Heart left ventricle (tissue), 16 donors: Measurements from ENCODE around the gene NRN1L. TPM values are rescaled to one million over a fixed set of nuclear protein-coding genes. Genes with fewer than 3 reads are reported as not detected.
A peak's percentile ranks its signal among the peaks of the same experiment; 100 is the strongest.
"Not testable (repeated sequence)": the region's sequence is repeated elsewhere in the genome, so short reads cannot be mapped to it uniquely, and the experiment has no call there.

Experiments used
- ATAC-seq, 4 donors: fragments of 200-7000 bp; cut with Tn5 transposase; one replicate each; pipeline ENCODE4 v1.9.1; 2020 to 2022; ENCODE audit warnings: moderate library complexity in 4 of 4, mild to moderate bottlenecking in 3 of 4, moderate number of reproducible peaks in 1 of 4
- DNase-seq, 5 donors: peaks; one replicate each; pipeline ENCODE4 v3.0.0-alpha.2; 2020
- H3K27ac ChIP-seq, 12 donors: fragments of 200-600 bp; sonication (generic) in 4 of 12; one replicate each; pipeline versions ENCODE4 v1.5.0 to v1.8.0; 2016 to 2022; ENCODE audit warnings: mild to moderate bottlenecking in 2 of 12
- H3K27me3 ChIP-seq, 9 donors: fragments of 200-600 bp; sonication (generic) in 2 of 9; one replicate each; pipeline versions ENCODE4 v1.5.1 to v1.8.0; 2016 to 2022; ENCODE audit warnings: mild to moderate bottlenecking in 3 of 9
- H3K36me3 ChIP-seq, 9 donors: fragments of 200-600 bp; sonication (generic) in 2 of 9; one replicate each; pipeline versions ENCODE4 v1.5.0 to v1.8.0; 2018 to 2022; ENCODE audit warnings: mild to moderate bottlenecking in 2 of 9
- H3K4me1 ChIP-seq, 12 donors: fragments of 200-600 bp; sonication (generic) in 4 of 12; one replicate each; pipeline versions ENCODE4 v1.5.0 to v1.8.0; 2016 to 2022; ENCODE audit warnings: mild to moderate bottlenecking in 3 of 12
- H3K4me3 ChIP-seq, 12 donors: fragments of 200-600 bp; sonication (generic) in 4 of 12; one replicate each; pipeline versions ENCODE4 v1.5.0 to v1.8.0; 2017 to 2022; ENCODE audit warnings: mild to moderate bottlenecking in 9 of 12, moderate library complexity in 4 of 12
- H3K9me3 ChIP-seq, 12 donors: fragments of 200-600 bp; sonication (generic) in 4 of 12; one replicate each; pipeline versions ENCODE4 v1.5.0 to v1.8.0; 2016 to 2022; ENCODE audit warnings: mild to moderate bottlenecking in 1 of 12
- POLR2A ChIP-seq, 2 donors: fragments of 450-650 bp; IDR thresholded peaks; one replicate each; pipeline ENCODE4 v1.6.1; 2017; ENCODE audit warnings: antibody characterized with exemption in 2 of 2, mild to moderate bottlenecking in 2 of 2, moderate library complexity in 2 of 2
- WGBS, 4 donors: extraction: QIAGEN DNeasy Blood & Tissue Kit in 2 of 4; methylation state at CpG; one replicate each; pipeline versions ENCODE4 v1.1.5 to v1.1.7; 2013 to 2018; 5-methylcytosine and 5-hydroxymethylcytosine counted together
- intact Hi-C, 10 donors: fragments of 100-400 bp; cut with DNase I; formaldehyde crosslinking; loops; one replicate each; pipeline versions ENCODE4 v1.11.1 to v1.14.2; 2022
- long read RNA-seq, 3 donors: library from polyadenylated mRNA; unstranded; transcript quantifications; one replicate each; pipeline ENCODE4 v2.0.0, GENCODE V29; 2020 to 2021
- polyA plus RNA-seq, 2 donors: library from polyadenylated mRNA; stranded (reverse); fragments of 200-250 nt; gene quantifications; one replicate each; pipeline ENCODE4 v1.2.3, GENCODE V29; 2013
- total RNA-seq, 9 donors: library from RNA; depleted of rRNA in 2 of 9; stranded (reverse); fragments of >200 nt in 2 of 9; fragmentation: NEBNext Ultra II Directional in 3 of 9; extraction: Animal tissue kit (Norgen Biotek cat#: 25700) in 3 of 9; gene quantifications; one replicate each; pipeline versions ENCODE4 v1.1.0 to v1.2.4, GENCODE V29; 2016 to 2023
- TF ChIP-seq, protein P1 (sequence below), 12 donors: fragments of 200-600 bp; sonication (generic) in 4 of 12; IDR thresholded peaks; one replicate each; pipeline versions ENCODE4 v1.5.0 to v1.8.0; 2018 to 2022; ENCODE audit warnings: antibody characterized with exemption in 12 of 12, mild to moderate bottlenecking in 5 of 12
- donor health status: ischemic (EF 13 %, LVEDD 7.1; RV severe dilation, severe dysfunction).
- donor health status: healthy with polysubstance abuse.
- donor health status: DM: no; HTN: yes; CAD: no.
- donor health status: DM: no; HTN: no; CAD: no.
- donor health status: ischemic (EF 25% LVEDD 6.9; RV normal size, moderate dysfunction).
- donor health status: ischemic (EF 25% LVEDD 5.7; RV mildly dilated, moderate dysfunction).
- donor health status: healthy.
- donor health status: DM: yes; HTN: yes; CAD: no.
- donor health status: ischemic (EF 35%, LVEDD 5.7; RV mildly dilated, moderate dysfunction).
- donor health status: nonischemic (EF 11% LVEDD 7.7; RV severe dilation, severe dysfunction).
- donor health status: DM: yes; HTN: yes; CAD: no.
- donor health status: PGD.
- donor health status: ischemic (EF 29% LVEDD 5.4; RV normal size, mild dysfunction).
- donor health status: nonischemic (EF 23%, LVEDD 6.1; RV moderate dilation, normal function).

The NRN1L gene
- total RNA-seq (1 to 10 TPM in 4 of 9 donors, under 1 TPM in 2, not detected in 3; 0.78 to 5.8 (median 1.7) TPM), polyA plus RNA-seq (1 to 10 TPM; 1.7 to 1.8 TPM)
- long read RNA-seq, donor 1, partial matches to known transcripts = 0 of 1 reads
- long read RNA-seq, donor 1, other reads (novel, unspliced or antisense) = 0 of 1 reads
- long read RNA-seq, donor 2, partial matches to known transcripts = 0 of 2 reads
- long read RNA-seq, donor 2, other reads (novel, unspliced or antisense) = 0 of 2 reads
- long read RNA-seq, donor 3 = 0 reads

DNA sequence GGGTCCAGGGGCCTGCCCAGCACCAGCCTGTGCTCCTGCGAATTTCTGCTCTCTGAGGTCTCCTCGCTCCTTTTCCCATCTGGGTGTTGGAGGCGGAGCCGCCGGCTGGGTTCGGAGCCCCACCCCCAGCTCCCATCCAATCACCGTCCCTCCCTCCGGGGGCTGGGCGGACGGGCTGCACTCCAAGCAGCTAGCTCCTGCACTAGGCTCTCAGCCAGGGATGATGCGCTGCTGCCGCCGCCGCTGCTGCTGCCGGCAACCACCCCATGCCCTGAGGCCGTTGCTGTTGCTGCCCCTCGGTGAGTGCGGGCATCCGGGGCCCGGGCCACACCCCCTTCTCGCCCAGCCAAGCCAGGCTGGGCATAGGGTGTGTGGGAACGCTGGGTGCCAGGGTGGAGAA, at the start of gene NRN1L:
Gene NRN1L, plus strand, starts transcription at position 202 of the 400 bp plus-strand sequence. Its CDS starts 19 bp downstream, at position 221.
- H3K4me3 ChIP-seq = peak within 1 kb of the TSS in 3 of 12 donors; percentile 3 to 22 (median 6)
- peak; percentile 90 to 94 (median 92) for DNase-seq
- H3K27ac ChIP-seq = peak within 1 kb of the TSS in 11 of 12 donors; percentile 21 to 94 (median 81)
- no peaks in the 10 kb centered on the region for H3K27me3 ChIP-seq
- ATAC-seq = peak; percentile 56 to 82 (median 76)
- peaks cover 0 to 54% (median 32%) of the 10 kb centered on the region in 12 donors for H3K4me1 ChIP-seq
- WGBS, 4 donors = 27 to 35% (median 31%) methylated on average over 22 of the region's 22 CpGs
- intact Hi-C loops = loop anchor here in 9 of 10 donors (1.0 to 10.0 kb wide), 7 partner anchors 43 to 160 kb away; no protein-coding TSS in a partner anchor
- peaks cover 0 to 67% (median 52%) of the 10 kb centered on the region in 9 donors for H3K36me3 ChIP-seq
- TF ChIP-seq, protein P1, sequence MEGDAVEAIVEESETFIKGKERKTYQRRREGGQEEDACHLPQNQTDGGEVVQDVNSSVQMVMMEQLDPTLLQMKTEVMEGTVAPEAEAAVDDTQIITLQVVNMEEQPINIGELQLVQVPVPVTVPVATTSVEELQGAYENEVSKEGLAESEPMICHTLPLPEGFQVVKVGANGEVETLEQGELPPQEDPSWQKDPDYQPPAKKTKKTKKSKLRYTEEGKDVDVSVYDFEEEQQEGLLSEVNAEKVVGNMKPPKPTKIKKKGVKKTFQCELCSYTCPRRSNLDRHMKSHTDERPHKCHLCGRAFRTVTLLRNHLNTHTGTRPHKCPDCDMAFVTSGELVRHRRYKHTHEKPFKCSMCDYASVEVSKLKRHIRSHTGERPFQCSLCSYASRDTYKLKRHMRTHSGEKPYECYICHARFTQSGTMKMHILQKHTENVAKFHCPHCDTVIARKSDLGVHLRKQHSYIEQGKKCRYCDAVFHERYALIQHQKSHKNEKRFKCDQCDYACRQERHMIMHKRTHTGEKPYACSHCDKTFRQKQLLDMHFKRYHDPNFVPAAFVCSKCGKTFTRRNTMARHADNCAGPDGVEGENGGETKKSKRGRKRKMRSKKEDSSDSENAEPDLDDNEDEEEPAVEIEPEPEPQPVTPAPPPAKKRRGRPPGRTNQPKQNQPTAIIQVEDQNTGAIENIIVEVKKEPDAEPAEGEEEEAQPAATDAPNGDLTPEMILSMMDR (IDR thresholded peaks at IDR 0.05) = no peak
- TF ChIP-seq POLR2A (IDR thresholded peaks at IDR 0.05) = no peak
- no peaks in the 10 kb centered on the region for H3K9me3 ChIP-seq

DNA sequence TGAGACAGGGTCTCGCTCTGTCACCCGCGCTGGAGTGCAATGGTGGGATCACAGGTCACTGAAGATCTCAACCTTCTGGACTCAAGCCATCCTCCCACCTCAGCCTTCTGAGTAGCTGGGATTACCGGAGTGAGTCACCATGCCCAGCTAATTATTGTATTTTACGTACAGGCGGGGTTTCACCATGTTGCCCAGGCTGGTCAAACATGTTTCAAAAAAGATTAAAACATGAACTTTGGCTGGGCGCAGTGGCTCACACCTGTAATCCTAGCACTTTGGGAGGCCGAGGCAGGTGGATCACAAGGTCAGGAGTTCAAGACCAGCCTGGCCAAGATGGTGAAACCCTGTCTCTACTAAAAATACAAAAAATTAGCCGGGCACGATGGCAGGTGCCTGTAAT, 47.5 kb upstream of the NRN1L start:
- not testable (repeated sequence) for H3K36me3 ChIP-seq, ATAC-seq, DNase-seq, H3K27me3 ChIP-seq, H3K9me3 ChIP-seq, H3K4me3 ChIP-seq, H3K27ac ChIP-seq
- 90 to 96% (median 94%) methylated on average over 10 of the region's 10 CpGs for WGBS, 4 donors
- H3K4me1 ChIP-seq = peaks cover 0 to 25% (median 15%) of the 10 kb centered on the region in 12 donors
- intact Hi-C loops = loop anchor here in 2 of 10 donors (10.0 kb wide), 2 partner anchors 162 to 172 kb away; partner anchors contain the start of genes ACD (in 1 of the 2), C16orf86 (in 1 of the 2), ENKD1 (in 1 of the 2) and PARD6A (in 1 of the 2)

DNA sequence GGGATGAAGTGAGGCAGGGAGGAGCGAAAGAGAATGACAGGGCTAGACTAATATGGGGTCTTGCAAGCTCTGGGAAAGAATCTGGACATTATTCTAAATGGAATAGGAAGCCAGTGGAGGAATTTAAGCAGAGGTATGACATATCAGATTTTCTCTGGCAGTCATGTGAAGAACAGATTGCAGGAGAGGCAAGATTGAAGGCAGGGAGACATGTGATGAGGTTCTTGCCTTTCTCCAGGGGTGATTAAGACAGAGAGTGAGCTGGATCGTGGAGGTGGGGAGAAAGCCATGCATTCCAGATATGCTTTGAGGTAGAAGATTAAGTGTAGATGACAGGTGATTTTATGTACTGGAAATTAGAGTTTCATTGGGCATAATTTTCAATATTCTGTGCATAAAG, 46.9 kb upstream of the NRN1L start:
- WGBS, 4 donors = 85 to 95% (median 89%) methylated on average over 2 of the region's 2 CpGs
- ATAC-seq = no peak
- H3K4me3 ChIP-seq = no peak overlapping the region
- H3K36me3 ChIP-seq = no peaks in the 10 kb centered on the region
- no peaks in the 10 kb centered on the region for H3K27me3 ChIP-seq
- intact Hi-C loops = loop anchor here in 2 of 10 donors (10.0 kb wide), 2 partner anchors 163 to 173 kb away; partner anchors contain the start of genes ACD (in 1 of the 2), C16orf86 (in 1 of the 2), ENKD1 (in 1 of the 2) and PARD6A (in 1 of the 2)
- peaks cover 0 to 25% (median 11%) of the 10 kb centered on the region in 12 donors for H3K4me1 ChIP-seq
- no peaks in the 10 kb centered on the region for H3K9me3 ChIP-seq
- no peak overlapping the region for H3K27ac ChIP-seq
- no peak for TF ChIP-seq POLR2A (IDR thresholded peaks at IDR 0.05)
- TF ChIP-seq, protein P1 (IDR thresholded peaks at IDR 0.05) = no peak
- no peak for DNase-seq

DNA sequence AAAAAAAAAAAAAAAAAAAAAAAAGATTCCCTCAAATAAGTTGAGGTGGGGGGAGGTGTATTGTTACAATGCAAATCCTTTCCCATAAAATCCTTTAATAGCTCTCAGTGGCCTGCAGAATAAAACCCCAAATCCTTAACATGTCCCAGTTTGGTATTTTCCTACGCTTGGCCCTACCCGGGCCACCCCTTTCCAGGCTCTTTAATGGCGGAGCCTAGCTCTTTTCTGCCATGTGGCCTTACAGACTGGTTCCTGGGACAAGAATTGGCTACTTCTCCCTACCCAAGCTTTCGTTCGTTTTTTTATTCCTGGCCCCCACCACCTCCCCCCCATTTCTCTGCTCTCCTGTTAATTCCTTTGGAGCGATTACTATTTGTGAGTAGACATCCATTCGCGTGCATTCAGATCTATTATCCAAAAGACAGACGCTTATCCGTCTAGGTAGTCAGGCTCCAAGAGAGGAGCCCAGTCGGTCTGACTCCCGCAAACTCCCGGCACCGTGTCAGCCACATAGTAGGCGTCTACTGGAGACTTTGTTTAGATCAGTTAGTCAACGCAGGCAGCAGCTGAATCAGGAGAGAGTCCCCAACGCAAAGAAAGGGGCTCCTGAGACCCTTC, 43.4 kb upstream of the NRN1L start:
- WGBS, 4 donors = 39 to 51% (median 41%) methylated on average over 17 of the region's 17 CpGs
- DNase-seq (no peak), ATAC-seq (peak in 2 of 4 donors; percentile 0 to 1)
- no peaks in the 10 kb centered on the region for H3K27me3 ChIP-seq
- TF ChIP-seq, protein P1 (IDR thresholded peaks at IDR 0.05) = no peak
- TF ChIP-seq POLR2A (IDR thresholded peaks at IDR 0.05) = no peak
- H3K36me3 ChIP-seq = peaks cover 0 to 4% (median 0%) of the 10 kb centered on the region in 9 donors
- peak overlapping the region in 10 of 12 donors; percentile 68 to 99 (median 76) for H3K4me3 ChIP-seq
- intact Hi-C loops = no loop called here
- H3K9me3 ChIP-seq = no peaks in the 10 kb centered on the region
- H3K4me1 ChIP-seq = peaks cover 20 to 46% (median 33%) of the 10 kb centered on the region in 12 donors
- H3K27ac ChIP-seq = peak overlapping the region; percentile 95 to 100 (median 98)
